ENCODE results near the gene ZNF775. TPM values are rescaled to one million over a fixed set of nuclear protein-coding genes. Genes with fewer than 3 reads are reported as not detected.

Gene ZNF775
- polyA plus RNA-seq, 3 donors: 8.4 to 9.7 (median 8.6) TPM

- DNase-seq: no peak
These were observed 13.3 kb upstream of the ZNF775 start for GRCh38 chr7:150365673-150366398.

GRCh38 chr7:150367677-150368095 lies 11.4 kb upstream of the ZNF775 start:
- DNase-seq: no peak

- peak; percentile 91 for DNase-seq
These were observed 10.8 kb upstream of the ZNF775 start, which contains the start of gene REPIN1 for GRCh38 chr7:150368096-150368883. REPIN1 (plus strand) TSS chr7:150368822; CDS start chr7:150369712, 890 bp downstream.

GRCh38 chr7:150368884-150369747 lies 10.0 kb upstream of the ZNF775 start:
- DNase-seq: no peak

- no peak for DNase-seq
These were observed 9.2 kb upstream of the ZNF775 start for GRCh38 chr7:150369748-150370501.

GRCh38 chr7:150370612-150371071 lies 8.5 kb upstream of the ZNF775 start:
- no peak for DNase-seq

GRCh38 chr7:150371131-150371995 lies 7.8 kb upstream of the ZNF775 start:
- no peak for DNase-seq

- no peak for DNase-seq
These were observed 7.2 kb upstream of the ZNF775 start for GRCh38 chr7:150371996-150372270.

GRCh38 chr7:150372271-150373048 lies 6.7 kb upstream of the ZNF775 start:
- DNase-seq: no peak

GRCh38 chr7:150373049-150373801 lies 5.9 kb upstream of the ZNF775 start:
- no peak for DNase-seq

- no peak for DNase-seq
These were observed 5.1 kb upstream of the ZNF775 start for GRCh38 chr7:150374026-150374425.

- no peak for DNase-seq
These were observed 4.7 kb upstream of the ZNF775 start for GRCh38 chr7:150374472-150374871.

- DNase-seq: no peak
These were observed 3.2 kb upstream of the ZNF775 start for GRCh38 chr7:150375662-150376521.

- no peak for DNase-seq
These were observed 2.6 kb upstream of the ZNF775 start for GRCh38 chr7:150376560-150376959.

GRCh38 chr7:150377196-150377595 lies 1.9 kb upstream of the ZNF775 start:
- no peak for DNase-seq

- no peak for DNase-seq
These were observed 1.5 kb upstream of the ZNF775 start for GRCh38 chr7:150377635-150378034.

- DNase-seq: no peak
These were observed 846 bp upstream of the ZNF775 start for GRCh38 chr7:150378115-150378852.
